Smooth muscle cell (in vitro differentiated cells): Measurements from ENCODE around the gene PERM1. TPM values are rescaled to one million over a fixed set of nuclear protein-coding genes. Genes with fewer than 3 reads are reported as not detected.
A peak's percentile ranks its signal among the peaks of the same experiment; 100 is the strongest.

Experiments used
- DNase-seq: peaks from one replicate; lab custom pipeline; 2025; ENCODE audit not compliant: unreplicated experiment; lab: John Stamatoyannopoulos, UW
- H2AFZ ChIP-seq: fragments of 200-600 bp; sonication (generic); 2 replicates; pipeline ENCODE4 v1.6.0; 2016; ENCODE audit warnings: antibody characterized with exemption, low read depth, mild to moderate bottlenecking
- H3F3A ChIP-seq: fragments of 200-600 bp; sonication (generic); 2 replicates; pipeline ENCODE4 v1.6.0; 2017; ENCODE audit warnings: antibody characterized with exemption, low read depth
- H3K27ac ChIP-seq: fragments of 200-600 bp; sonication (generic); 2 replicates; pipeline ENCODE4 v1.5.1; 2016; ENCODE audit warnings: low read depth, mild to moderate bottlenecking
- H3K27me3 ChIP-seq: fragments of 200-600 bp; sonication (generic); 2 replicates; pipeline ENCODE4 v1.6.1; 2016; ENCODE audit warnings: low read depth, mild to moderate bottlenecking
- H3K36me3 ChIP-seq: fragments of 200-600 bp; sonication (generic); 2 replicates; pipeline ENCODE4 v1.5.1; 2016; ENCODE audit warnings: low read depth
- H3K4me1 ChIP-seq: fragments of 200-600 bp; sonication (generic); 2 replicates; pipeline ENCODE4 v1.5.1; 2016; ENCODE audit warnings: low read depth
- H3K4me2 ChIP-seq: fragments of 200-600 bp; sonication (generic); 2 replicates; pipeline ENCODE4 v1.6.0; 2016; ENCODE audit warnings: mild to moderate bottlenecking
- H3K4me3 ChIP-seq: fragments of 200-600 bp; sonication (generic); 2 replicates; pipeline ENCODE4 v1.5.1; 2016; ENCODE audit warnings: mild to moderate bottlenecking
- H3K79me2 ChIP-seq: fragments of 200-600 bp; sonication (generic); 2 replicates; pipeline ENCODE4 v1.6.0; 2016; ENCODE audit warnings: low read depth, mild to moderate bottlenecking
- H3K9ac ChIP-seq: fragments of 200-600 bp; sonication (generic); 2 replicates; pipeline ENCODE4 v1.6.0; 2016; ENCODE audit warnings: low read depth
- H3K9me3 ChIP-seq: fragments of 200-600 bp; sonication (generic); replicated peaks from 2 replicates; pipeline ENCODE4 v1.5.1; 2016; ENCODE audit warnings: low read depth
- H4K20me1 ChIP-seq: fragments of 200-600 bp; sonication (generic); 2 replicates; pipeline ENCODE4 v1.6.0; 2016; ENCODE audit warnings: low read depth
- WGBS: methylation state at CpG from one replicate; pipeline ENCODE4 v1.1.7; 2016; ENCODE audit warnings: low lambda C conversion rate; 5-methylcytosine and 5-hydroxymethylcytosine counted together
- polyA plus RNA-seq: library from polyadenylated mRNA; unstranded; fragments of >200 nt; fragmentation: Nextera tagmentation; extraction: Ambion mirVana; gene quantifications from 2 replicates; pipeline ENCODE4 v1.2.1, GENCODE V29; 2016
- total RNA-seq: library from RNA; depleted of rRNA; stranded (reverse); fragments of >200 nt; gene quantifications from 2 replicates; pipeline ENCODE4 v1.2.3, GENCODE V29; 2014
- TF ChIP-seq, protein P1 (sequence below): fragments of 200-600 bp; sonication (generic); IDR thresholded peaks from 2 replicates; pipeline ENCODE4 v1.5.1; 2017; ENCODE audit warnings: borderline replicate concordance, mild to moderate bottlenecking, antibody characterized with exemption; ENCODE audit not compliant: insufficient read depth, poor library complexity, severe bottlenecking

Gene PERM1
- total and polyA plus RNA-seq, 2 experiments from 2014 or later, result 2.6 TPM; not detected in 1

GRCh38 chr1:997993-998744, 16.3 kb upstream of the PERM1 start:
- H3K79me2 ChIP-seq, result peaks cover 3% of the 10 kb centered on the region
- H4K20me1 ChIP-seq, result peaks cover 29% of the 10 kb centered on the region
- no peaks in the 10 kb centered on the region for H3F3A ChIP-seq
- DNase-seq, result no peak
- no peak overlapping the region for H3K27ac ChIP-seq
- H3K4me2 ChIP-seq, result peak overlapping the region; percentile 99
- no peaks in the 10 kb centered on the region for H3K27me3 ChIP-seq
- no peaks in the 10 kb centered on the region for H3K36me3 ChIP-seq
- TF ChIP-seq, protein P1, sequence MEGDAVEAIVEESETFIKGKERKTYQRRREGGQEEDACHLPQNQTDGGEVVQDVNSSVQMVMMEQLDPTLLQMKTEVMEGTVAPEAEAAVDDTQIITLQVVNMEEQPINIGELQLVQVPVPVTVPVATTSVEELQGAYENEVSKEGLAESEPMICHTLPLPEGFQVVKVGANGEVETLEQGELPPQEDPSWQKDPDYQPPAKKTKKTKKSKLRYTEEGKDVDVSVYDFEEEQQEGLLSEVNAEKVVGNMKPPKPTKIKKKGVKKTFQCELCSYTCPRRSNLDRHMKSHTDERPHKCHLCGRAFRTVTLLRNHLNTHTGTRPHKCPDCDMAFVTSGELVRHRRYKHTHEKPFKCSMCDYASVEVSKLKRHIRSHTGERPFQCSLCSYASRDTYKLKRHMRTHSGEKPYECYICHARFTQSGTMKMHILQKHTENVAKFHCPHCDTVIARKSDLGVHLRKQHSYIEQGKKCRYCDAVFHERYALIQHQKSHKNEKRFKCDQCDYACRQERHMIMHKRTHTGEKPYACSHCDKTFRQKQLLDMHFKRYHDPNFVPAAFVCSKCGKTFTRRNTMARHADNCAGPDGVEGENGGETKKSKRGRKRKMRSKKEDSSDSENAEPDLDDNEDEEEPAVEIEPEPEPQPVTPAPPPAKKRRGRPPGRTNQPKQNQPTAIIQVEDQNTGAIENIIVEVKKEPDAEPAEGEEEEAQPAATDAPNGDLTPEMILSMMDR, result no peak
- 30% methylated on average over 53 of the region's 75 CpGs for WGBS
- H2AFZ ChIP-seq, result no peak overlapping the region
- peak overlapping the region; percentile 70 for H3K4me3 ChIP-seq
- H3K9me3 ChIP-seq, result no peaks in the 10 kb centered on the region
- peaks cover 4% of the 10 kb centered on the region for H3K4me1 ChIP-seq
- H3K9ac ChIP-seq, result peak overlapping the region; percentile 76

DNA sequence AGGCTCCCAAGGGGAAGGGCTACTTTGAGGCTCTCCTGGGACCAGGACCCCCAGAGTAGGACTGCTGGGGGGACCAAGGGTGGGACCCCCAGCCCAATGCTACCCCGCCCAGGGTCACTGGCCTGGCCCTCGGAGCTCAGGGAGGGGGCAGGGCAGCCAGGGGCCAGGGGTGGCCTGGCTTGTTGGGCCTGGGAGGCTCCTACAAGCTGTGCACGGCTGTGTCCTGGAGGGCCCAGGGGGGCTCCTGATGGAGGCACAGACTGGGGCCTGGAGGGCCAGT, 15.8 kb upstream of the PERM1 start:
- H3K79me2 ChIP-seq, result peaks cover 3% of the 10 kb centered on the region
- H3K27me3 ChIP-seq, result no peaks in the 10 kb centered on the region
- no peaks in the 10 kb centered on the region for H3K36me3 ChIP-seq
- no peaks in the 10 kb centered on the region for H3F3A ChIP-seq
- H3K9me3 ChIP-seq, result no peaks in the 10 kb centered on the region
- H3K9ac ChIP-seq, result no peak overlapping the region
- TF ChIP-seq, protein P1, result no peak
- no peak overlapping the region for H2AFZ ChIP-seq
- peaks cover 4% of the 10 kb centered on the region for H3K4me1 ChIP-seq
- no peak for DNase-seq
- H4K20me1 ChIP-seq, result peaks cover 24% of the 10 kb centered on the region
- H3K4me2 ChIP-seq, result peak overlapping the region; percentile 99
- no peak overlapping the region for H3K4me3 ChIP-seq
- no peak overlapping the region for H3K27ac ChIP-seq
- 69% methylated on average over 3 of the region's 3 CpGs for WGBS

GRCh38 chr1:996851-997712, 15.2 kb upstream of the PERM1 start:
- Histone ChIP-seq H2AFZ (no peak overlapping the region), H3K9ac (no peak overlapping the region), H3K27ac (no peak overlapping the region), H3K9me3 (no peaks in the 10 kb centered on the region), H3K36me3 (no peaks in the 10 kb centered on the region), H3K79me2 (peaks cover 3% of the 10 kb centered on the region), H3K4me2 (no peak overlapping the region), H4K20me1 (peaks cover 20% of the 10 kb centered on the region), H3K27me3 (no peaks in the 10 kb centered on the region), H3K4me3 (no peak overlapping the region), H3K4me1 (peaks cover 4% of the 10 kb centered on the region), H3F3A (no peaks in the 10 kb centered on the region)
- TF ChIP-seq, protein P1, result no peak
- WGBS, result 73% methylated on average over 16 of the region's 24 CpGs
- DNase-seq, result no peak
